Measurements from ENCODE around the gene TPRG1.

The TPRG1 gene

DNA sequence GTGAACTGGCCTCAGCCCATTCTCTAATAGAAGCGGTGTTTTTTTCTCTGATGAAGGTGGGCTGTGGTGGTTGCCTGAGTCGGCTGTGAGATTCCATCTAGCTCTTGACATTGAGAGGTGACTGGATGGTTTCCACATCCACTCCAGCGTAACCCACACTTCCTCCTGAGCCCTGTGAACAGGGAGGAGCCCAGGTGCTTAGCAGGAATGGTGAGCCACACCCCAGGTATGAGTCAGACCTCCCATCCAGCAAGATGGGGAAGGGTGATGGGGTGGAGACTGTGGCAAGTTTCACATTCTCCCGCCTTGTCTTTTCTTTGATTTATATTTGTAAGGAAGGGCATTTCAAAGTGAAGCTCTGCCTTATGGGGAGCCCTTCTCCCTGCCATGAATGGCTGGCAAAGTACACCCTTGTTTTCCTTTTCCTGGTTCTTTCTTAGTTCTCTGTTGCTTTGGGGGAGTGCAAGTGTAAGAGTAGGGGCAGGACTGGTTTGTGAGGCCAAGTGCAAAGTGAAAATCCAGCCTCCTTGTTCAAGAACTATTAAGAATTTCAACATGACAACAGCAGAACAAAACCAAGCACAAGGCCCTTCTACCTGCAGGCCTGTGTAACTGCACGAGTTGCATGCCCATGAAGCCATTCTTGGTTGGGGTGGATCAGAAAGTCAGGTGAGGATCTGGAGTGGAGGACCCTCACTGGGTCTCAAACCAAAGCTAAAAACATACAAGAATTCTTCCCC lies 4.6 kb upstream of the TPRG1 start:
- DNase-seq, result no peak

- DNase-seq, result no peak
Measured at GRCh38 chr3:189168711-189169110, 3.1 kb upstream of the TPRG1 start.

- DNase-seq, result no peak
Measured at GRCh38 chr3:189169728-189170127, 2.0 kb upstream of the TPRG1 start.

DNA sequence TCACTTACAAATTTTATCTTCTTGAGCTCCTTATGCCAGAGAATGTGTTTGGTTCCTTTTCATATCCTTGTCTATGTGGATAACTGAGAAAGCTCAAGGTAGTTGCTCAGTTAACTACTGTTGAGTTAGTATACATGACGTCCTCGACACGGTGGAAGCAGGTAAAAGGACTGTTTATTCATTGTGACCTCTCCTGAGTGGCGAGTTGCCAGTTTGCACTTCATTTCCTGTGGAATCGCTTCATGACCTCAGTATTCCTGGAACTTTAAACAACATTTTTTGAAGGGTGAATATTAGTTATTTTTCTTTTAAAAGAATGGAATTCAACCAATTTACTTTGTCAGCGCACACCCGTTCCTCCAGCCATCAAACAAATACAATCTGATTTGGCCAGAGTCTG lies 1.2 kb upstream of the TPRG1 start:
- no peak for DNase-seq

DNA sequence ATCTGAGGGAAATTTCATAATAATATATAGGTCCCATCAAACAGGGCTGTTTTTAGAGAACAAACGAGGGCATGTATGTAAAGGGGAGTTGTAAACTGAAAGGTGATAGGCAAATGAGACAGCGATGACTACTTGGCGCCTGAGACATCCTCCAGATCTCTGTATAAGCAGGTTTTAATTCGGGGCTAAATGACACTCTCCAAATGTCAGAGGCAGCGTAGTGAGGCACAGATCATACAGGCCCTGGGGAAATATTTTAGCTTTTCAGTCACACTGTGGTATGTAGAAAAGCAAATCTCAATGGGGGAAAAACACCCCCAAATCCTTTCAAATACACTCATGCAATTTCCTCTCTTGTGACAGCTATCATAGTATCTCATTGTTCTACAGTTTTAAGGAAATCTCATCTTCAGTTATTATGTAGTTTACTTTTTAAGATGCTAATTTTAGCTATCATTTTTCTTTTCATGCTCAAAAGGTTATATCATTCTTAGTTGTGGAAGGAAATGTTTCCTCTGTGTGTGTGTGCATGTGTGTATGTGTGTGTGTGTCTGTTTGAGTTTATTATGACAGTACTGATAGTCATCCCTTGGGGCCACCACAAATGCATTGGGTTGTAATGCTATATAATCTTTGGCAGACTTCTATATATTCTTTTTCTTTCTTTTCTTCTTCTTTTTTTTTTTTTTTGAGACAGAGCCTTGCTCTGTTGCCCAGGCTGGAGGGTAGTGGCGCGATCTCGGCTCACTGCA lies 1.1 kb downstream of the TPRG1 start:
- DNase-seq, result no peak

DNA sequence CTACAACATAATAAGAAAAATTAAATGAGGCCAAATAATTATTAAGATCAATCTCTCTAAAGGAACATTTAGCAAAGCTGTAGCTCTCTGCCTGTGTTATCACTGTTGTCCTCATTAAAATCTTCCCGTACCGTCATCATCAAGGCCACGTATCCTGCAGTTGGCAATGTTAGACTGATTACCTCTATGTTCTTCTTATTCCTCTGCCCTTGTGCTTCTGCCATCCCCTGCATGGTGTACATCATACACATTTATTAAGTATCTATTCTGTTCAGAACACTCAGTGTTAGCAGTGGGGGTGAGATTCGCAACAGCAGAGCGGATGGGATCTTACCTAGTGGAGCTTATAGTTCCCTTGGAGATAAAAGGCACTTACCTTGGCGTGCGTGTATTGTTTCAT lies 12.8 kb downstream of the TPRG1 start:
- DNase-seq, result no peak

DNA sequence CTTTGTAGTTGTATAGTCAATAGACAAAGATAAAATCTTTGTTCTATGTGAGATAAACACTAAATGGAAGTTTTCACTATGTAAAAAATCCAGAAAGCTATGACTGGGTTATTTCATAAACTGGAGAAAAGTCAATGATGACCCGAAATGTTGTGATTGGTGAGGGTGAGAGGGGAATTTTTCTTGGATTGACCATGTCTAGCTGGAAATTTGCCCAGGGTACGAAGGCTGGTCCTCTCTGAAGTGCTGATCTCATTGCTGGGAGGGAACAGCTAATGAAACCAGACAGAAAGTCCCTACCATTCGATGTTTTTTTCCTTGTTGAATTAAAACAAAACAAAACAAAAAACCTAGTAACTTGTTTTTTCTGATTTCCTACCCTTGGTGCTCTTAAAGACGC lies 14.3 kb downstream of the TPRG1 start:
- DNase-seq, result no peak

DNA sequence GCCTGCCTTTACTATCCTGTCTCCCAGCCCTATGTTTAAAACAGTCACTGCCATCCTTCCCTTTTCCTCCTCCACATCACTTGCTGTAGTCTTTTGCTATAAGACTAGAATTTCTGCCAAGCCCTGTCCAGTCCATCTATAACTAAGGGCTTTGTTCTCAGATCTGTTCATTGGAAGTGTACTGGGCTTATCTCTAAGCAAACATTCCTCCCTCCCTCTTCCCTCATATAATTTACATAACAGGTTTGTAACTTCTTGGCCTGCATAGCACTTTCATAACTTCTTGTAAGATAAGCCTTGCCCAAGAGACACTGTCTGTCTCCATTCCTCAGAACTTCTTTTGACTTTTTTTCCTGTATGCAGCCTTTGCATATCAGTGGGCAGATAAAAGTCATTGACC lies 16.7 kb downstream of the TPRG1 start:
- DNase-seq, result no peak

- DNase-seq, result no peak
Measured at GRCh38 chr3:189192725-189193124, 21.0 kb downstream of the TPRG1 start.

DNA sequence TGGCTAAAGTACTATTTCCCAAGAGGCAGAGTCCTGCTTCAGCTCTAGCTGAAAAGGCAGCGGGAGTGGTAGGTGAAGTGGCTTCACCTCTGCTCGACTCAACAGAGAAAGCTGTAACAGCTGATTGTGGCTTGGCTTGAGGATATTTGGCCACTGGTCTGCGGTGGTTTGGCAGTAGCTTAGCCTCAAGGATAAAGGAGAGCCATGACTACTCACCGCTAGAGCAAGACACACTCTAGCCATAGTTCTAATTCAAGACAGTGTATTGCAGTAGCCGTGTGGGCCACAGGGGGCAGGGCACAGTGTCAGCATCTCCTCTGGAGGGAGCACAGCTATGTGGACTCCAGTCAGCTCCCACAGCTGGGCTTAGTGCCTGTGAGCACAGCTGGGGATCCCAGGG lies 23.5 kb downstream of the TPRG1 start:
- DNase-seq, result no peak

DNA sequence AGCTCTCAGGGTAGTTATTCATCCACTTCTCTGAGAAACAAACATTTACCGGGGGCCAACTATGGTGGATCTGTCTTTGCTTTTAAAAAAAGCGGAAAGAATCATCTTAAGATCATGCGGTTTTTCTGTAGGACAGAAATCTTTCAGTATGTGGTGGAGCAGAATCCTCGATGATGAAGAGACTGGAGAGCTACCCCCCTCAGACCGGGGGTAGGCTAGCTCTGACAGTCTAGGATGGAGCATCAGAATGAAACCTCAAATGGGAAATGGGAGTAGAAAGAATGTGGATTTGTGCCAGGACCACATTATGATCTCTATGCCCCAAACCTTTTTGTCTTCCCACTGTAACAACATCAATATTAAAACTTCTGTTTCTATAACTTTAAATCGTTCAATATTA lies 30.3 kb downstream of the TPRG1 start:
- DNase-seq, result no peak

GRCh38 chr3:189202583-189202982 lies 30.8 kb downstream of the TPRG1 start:
- no peak for DNase-seq

GRCh38 chr3:189204167-189204866 lies 32.5 kb downstream of the TPRG1 start:
- no peak for DNase-seq

GRCh38 chr3:189204937-189205336 lies 33.2 kb downstream of the TPRG1 start:
- no peak for DNase-seq

- no peak for DNase-seq
Measured at GRCh38 chr3:189210251-189210770, 38.5 kb downstream of the TPRG1 start.

- DNase-seq, result no peak
Measured at GRCh38 chr3:189212681-189213080, 40.9 kb downstream of the TPRG1 start.

- DNase-seq, result no peak
Measured at GRCh38 chr3:189214651-189215050, 42.9 kb downstream of the TPRG1 start.

GRCh38 chr3:189222927-189223636 lies 51.3 kb downstream of the TPRG1 start:
- no peak for DNase-seq

DNA sequence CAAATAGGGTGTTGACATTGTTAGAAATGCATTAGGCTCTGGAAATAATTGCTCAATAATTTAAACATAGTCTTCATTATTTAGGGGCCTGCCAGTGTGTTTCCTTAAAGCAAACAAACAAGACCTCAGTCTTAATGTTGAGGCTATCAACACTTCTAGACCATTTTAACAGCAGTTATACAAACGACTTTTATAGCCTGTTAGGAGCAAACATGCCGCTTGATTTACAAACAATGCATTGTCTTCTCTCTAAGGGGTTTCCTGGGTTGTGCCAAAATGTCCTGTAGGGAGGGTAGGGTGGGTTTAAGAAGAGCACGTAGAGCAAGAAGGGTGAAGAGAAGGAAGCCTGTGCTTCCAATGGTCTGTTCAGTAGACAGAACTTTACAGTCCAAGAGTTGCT lies 53.7 kb downstream of the TPRG1 start:
- DNase-seq, result no peak

DNA sequence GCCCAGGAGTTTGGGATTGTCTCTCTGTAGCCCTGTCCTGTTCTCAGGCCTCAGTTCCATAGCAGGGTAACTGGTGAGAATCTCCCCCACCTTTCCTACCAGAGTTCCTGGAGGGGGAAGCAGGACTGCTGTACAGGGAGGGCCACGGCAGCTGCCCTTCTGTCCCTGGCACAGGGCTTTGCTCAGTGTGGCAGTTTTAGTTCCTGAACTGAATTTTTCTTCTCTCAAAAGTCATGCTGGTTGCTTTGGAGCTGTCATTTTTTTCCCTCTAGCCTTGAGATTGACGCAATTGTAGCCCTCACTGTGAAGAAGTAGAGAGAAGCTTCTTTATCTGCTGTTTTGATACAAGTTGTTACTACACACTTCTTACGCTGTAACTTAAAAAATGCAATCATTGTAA lies 55.5 kb downstream of the TPRG1 start:
- no peak for DNase-seq

DNA sequence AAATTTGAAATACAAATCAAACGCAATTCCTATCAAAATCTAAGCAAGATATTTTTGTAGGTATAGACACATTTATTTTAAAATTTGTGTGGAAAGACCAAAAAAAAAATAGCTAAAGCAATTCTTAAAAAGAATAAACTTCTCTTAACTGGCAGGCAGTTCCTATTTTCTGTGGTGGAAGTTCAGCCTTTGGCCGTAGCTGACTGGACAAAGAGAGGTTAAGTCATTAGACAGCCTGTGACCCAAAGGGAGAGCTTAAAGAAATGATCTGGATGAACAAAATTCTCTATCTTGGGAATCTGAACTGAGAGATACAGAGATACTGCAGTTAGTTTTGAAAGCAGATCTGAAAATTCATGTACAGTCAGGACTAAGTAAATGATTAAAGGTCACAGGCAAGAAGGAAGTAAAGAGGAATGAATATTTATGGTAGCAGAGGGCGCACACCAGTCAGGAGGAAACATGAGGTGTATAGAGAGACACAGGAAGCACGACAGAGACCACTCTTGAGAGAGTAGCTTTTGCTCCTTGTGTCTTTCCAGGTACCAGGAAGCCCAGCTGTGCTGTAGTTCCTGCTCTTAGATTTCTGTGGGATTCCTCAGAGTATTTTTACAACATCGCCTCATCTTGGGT lies 57.5 kb downstream of the TPRG1 start:
- DNase-seq, result no peak

DNA sequence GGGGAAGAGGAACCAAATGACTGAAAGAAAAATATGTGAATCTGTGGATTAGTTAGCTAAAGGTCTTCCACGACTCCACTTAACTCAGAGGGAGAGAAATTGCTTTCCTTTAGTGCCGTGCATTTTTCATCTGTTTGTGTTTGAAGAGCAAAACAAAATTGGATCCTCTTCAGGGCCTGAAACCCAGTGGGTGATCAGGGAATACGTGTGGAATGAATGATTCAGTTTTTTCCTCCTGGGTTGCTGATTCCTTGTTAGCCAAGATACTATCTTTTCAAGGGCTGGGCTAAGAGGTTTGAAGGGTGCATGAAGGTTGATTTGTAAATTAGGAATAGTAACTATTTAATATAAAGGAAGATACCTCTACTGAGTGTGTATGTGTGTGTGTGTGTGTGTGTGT lies 61.0 kb downstream of the TPRG1 start:
- no peak for DNase-seq

Data from NCI-H187 treated with DMSO at 0.1 percent for 48 hours (cell line).